Stimulated activated CD8-positive, alpha-beta memory T cell treated with anti-CD3 and anti-CD28 coated beads, Interleukin-15, amount 100 ng/mL, for 48 hours (primary cell): ENCODE data around the gene PLA2G5.

Source experiments
- DNase-seq, 2 donors: peaks; one replicate each; pipeline ENCODE4 v3.0.0-alpha.2; 2020; ENCODE audit warnings: low read depth in 2 of 2

PLA2G5 gene

DNA sequence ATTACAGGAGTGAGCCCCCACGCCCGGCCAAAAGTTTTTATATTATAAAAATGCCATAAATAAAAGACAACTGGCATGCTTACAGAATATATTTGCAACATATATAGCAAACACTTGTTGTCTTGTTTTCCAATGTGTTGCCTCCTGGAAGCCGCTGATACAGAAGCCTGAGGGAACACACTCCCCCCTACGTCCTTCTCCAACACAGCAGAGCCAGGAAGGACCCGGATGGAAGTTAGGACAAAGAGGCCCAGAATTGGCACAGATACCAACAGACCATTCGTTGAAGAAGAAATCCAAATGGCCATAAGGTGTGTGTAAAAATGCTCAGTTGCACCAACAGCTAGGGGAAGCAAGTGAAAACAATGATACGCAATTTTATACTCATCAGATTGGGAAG is 1.3 kb upstream of the PLA2G5 start:
- DNase-seq: no peak

GRCh38 chr1:20070357-20070756 is 363 bp downstream of the PLA2G5 start:
- DNase-seq: no peak

GRCh38 chr1:20071416-20071815 is 1.4 kb downstream of the PLA2G5 start:
- DNase-seq: no peak

- DNase-seq: no peak
Observed at GRCh38 chr1:20072771-20073170, 2.8 kb downstream of the PLA2G5 start.

DNA sequence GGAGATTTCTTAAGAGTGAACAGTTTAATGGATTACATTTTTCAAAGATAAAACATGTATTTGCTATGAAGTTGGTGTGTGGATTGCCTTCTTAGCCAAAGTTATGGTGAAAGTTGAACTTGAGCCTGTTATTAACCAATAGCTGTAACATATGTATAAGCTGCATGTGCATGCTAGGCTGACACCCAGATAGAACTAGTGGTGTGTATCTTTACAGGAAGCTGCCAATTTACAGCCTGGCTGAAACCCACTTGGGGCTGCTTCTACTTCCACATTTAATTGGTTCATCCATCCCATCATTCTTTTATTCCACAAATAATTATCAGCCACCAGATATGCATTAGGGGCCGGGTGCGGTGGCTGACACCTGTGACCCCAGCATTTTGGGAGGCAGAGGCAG is 3.3 kb downstream of the PLA2G5 start:
- no peak for DNase-seq

GRCh38 chr1:20074055-20074724 is 4.2 kb downstream of the PLA2G5 start:
- DNase-seq: no peak

DNA sequence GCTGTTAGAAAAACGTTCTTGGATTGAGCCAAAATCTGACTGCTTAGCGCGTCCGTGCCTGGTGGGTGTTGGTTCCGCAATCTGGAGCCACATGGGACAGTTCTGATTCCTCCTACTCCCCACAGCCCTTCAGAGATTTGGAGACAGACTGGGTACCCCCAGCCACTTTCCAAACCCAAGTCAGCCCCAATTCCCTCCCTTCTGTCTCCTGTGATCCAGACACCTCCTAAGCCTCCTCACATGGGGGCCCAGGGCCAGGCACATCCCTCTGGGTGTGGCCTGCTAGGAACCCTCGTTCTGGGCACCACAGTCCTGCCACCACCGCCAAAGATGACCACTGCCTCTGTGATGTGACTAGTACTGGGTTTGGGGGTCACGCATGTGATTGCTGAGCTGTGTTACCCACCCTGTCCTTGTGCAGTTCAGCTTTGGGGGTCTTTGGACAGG is 4.8 kb downstream of the PLA2G5 start:
- DNase-seq: no peak

DNA sequence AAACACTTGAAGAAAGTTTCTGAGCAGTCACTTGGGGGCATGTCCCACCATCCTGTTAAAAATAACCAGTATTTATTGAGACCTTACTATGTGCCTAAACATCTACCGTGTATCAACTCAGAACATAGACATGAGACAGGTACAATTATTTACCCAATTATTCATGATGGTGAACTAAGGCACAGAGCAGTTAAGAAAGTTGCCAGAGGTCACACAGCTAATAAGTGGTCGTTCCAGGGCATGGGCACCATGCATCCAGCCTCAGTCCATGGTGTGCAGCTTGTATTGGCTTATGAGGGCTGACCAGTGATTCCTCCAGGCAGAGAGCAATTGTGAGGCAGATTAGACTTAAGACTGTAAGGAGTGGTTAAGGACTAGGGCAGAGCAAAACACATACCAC is 5.4 kb downstream of the PLA2G5 start:
- DNase-seq: no peak

GRCh38 chr1:20076223-20076622 is 6.2 kb downstream of the PLA2G5 start:
- DNase-seq: no peak

DNA sequence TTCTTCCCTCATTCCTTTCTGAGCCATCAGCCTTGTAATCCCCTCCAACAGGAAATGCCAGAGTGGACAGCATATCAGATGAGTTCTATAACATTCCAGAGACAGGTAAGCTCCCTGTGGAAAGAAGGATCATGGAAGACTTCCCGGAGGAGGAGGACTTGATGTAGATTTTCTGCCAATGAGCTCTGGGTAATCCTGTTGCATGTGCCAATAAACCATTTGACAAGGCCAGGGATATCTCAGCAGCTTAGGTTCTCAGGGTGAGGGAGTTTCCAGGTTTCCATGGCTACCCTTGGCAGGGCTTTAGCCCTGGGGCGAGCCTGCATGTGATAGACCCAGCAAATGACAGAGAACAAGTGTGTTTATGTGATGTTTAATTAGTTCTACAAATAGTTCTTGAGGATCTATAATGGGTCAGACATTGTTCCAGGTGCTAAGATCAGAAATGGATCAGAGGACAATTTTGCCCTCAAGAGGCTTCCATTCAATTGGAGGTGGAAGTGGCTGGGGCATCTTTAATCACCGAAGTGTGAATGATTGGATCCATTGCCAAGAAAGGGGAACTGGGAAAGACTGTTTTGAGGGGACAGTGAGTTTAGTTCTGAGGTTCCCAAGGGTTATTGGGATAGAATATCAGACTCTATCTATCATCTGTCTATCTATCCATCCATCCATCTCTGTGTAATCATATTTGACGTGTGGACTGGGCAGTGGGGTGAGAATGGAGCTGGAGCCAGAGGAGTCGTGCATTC is 6.9 kb downstream of the PLA2G5 start:
- no peak for DNase-seq

DNA sequence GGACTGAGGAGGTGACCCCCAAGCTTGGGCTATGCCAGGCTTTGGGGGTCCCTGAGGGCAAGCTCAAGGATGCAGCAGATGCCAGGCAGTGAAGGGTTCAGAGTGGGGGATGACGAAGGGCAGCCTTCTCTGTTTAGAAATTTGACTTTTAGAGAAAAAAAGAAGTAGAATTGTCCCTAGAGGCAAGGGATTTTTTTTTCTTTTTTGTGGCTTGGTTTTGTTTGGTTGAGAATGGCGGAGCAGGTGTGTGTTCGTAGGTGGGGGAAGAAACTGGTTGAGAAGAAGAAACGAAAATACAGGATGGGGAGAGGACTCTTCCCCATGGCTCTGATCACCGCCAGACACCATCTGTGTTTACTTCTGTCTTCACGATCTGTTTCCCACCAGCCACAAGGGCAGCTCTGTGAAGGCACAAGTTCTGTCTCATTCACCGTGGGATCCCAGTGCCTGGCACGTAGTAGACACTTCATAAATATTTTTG is 8.2 kb downstream of the PLA2G5 start:
- no peak for DNase-seq

GRCh38 chr1:20078711-20079110 is 8.7 kb downstream of the PLA2G5 start:
- DNase-seq: no peak

DNA sequence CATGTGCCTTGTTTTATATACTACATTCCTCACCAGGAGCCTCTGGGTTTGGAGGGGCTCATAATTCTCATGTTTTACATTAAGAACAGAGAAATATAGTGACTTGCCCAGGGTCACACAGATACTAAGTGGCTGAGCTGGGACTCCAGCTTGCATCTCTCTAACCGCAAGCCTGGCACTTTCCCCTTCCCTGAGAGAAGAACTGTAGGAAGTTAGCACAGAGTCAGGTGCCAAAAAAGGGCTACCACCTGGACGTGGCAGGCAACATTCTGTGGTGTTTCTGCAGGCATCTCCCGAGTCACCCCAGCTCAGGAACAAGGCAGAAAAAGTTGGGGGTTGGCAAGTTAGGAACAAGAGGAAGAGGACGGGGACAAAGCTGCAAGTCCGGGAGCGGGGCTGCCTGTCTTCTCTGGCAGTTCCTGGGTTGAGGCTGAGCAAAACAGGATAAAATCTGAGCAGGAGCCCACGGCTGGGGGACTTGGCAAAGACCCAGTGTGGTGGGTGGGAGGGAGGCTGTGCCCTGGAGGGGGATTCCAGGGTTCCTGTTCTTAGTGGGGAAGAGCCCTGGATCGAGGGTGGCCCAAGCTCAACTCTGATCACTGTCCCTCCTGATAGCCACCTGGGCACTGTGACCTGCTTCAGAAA is 9.8 kb downstream of the PLA2G5 start:
- no peak for DNase-seq

DNA sequence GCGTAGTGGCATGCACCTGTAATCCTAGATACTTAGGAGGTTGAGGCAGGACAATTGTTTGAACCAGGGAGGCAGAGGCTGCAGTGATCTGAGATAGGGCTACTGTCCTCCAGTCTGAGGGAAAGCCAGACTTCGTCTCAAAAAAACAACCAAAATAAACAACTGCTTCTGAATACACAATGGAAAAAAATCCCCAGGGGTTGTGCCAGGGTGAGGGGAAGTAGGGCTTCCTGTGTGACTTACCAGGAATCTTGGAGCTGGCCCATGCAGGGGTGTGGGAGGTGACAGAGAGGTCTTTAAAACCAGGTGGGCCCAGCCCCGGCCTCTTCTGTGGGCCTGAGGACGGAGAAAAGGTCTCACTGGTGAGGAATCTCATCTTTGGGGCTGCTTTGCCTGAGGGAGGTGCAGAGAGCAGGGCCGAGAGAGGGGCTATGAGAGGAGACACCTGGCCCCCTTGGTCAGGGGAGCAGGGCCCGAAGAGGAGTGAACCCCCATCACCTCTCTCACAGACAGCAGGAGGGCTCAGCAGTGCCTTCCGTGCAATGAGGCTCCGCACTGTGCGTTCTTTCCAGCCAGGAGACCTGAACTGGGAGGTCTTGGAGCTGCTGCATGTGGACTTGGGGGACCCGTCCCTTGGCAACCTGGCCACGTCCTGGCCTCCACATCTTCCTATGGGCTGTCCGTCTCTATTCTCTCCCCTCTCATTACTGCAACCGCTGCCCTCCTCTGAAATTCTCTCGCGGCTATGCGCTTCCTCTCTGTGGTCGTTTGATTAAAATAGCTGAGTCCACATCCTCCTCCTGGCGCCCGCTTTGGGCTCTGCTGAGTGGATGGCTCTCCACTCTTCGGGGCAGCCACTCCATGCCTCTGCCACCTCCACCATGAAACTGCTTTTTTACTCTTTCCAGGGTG is 10.7 kb downstream of the PLA2G5 start:
- no peak for DNase-seq

DNA sequence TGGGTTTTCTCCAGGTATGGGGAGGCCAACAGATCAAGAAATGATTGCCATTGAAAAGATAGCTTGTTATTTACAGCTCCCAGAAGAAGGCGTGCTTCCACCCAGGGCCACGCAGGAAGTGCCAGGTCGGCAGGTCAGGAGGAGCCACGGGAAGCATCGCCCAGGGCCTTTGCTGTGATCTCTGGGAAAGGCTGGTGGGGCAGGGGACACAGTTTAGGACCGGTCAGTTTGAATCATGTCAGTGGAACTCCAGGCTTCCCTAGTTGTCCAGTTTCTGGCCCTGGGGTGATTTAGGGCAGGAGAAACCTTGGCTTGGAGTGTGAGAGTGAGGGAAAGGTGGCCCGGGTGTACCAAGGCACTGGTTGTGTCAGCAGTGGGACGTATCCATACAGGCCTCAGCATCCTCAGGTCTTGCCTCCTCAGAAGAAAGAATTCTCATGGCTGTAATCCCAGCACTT is 11.4 kb downstream of the PLA2G5 start:
- DNase-seq: no peak

GRCh38 chr1:20082772-20083171 is 12.8 kb downstream of the PLA2G5 start:
- no peak for DNase-seq

GRCh38 chr1:20083178-20083944 is 13.4 kb downstream of the PLA2G5 start:
- DNase-seq: no peak

GRCh38 chr1:20086800-20087199 is 16.8 kb downstream of the PLA2G5 start:
- no peak for DNase-seq

DNA sequence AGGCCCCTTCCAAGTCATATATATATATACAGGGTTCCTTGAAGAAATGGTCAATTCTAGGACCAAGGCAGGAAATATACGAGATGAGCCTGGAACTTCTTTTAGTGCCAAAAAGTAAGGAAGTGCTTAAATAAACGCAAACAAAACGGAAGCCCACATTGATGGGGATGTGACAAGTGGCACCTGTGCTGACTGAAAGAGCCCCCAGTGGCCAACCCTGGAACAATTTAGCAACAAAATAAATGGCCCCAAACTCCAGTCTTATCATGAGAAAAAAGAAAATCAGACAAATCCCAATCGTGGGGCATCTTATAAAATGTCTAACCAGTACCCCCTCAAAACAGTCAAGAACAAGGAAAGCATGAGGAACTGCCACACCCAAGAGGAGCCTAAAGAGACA is 17.7 kb downstream of the PLA2G5 start:
- DNase-seq: no peak

DNA sequence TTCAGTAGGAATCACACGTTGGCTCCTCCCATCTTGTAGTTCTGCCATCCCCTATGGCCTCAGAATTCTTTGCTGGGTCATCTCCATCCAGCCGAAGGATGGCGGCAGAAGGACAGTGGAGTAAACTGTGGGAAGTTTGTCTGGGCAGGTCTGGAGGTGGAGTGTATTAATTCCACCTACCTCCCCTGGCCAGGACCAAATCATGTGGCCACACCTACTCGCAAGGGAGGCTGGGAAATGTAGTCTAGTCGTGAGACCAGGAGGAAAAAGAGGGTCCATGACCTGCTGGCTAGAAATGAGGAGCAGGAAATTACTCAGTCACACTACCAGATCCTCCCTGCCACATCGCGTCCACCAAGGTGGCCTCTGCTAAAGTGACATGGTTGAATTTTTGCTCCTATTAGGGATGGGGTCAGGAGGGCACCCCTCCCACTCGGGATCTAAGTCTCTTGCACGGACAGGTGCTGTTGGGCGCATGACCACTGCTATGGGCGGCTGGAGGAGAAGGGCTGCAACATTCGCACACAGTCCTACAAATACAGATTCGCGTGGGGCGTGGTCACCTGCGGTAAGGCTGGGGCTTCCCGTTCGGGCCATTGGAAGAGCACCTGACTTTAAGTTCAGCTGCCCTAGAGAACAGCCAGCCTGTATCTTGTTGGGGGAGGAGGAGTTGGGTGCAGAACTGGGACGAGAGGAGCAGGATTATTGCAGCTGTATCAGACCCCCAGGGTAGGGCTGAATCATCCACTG is 19.5 kb downstream of the PLA2G5 start:
- DNase-seq: no peak
